ENCODE measurements around the gene RIPOR2. TPM values are rescaled to one million over a fixed set of nuclear protein-coding genes. Genes with fewer than 3 reads are reported as not detected.
A peak's percentile ranks its signal among the peaks of the same experiment; 100 is the strongest.
"Not testable (repeated sequence)": the region's sequence is repeated elsewhere in the genome, so short reads cannot be mapped to it uniquely, and the experiment has no call there.

RIPOR2 gene
- total RNA-seq, 1 experiment from 2014 or later, result 22.9 TPM

DNA sequence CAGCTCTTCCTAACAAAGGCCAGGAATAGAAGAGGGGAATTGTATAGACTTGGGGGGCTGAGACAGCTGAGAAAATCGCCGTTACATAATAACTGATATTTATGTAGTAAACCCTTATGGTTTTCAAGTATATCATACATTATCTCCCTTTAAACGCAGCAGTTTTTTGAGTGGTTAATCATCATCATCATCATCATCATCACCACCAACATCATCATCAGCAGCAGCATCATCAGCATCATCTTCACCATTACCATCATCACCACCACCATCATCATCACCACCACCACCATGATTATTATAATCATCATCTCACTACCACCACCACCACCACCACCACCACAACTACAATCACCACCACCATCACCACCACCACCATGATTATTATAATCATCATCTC is 9.1 kb downstream of the RIPOR2 start:
- DNase-seq (ENCODE audit: low read depth), result not testable (repeated sequence)

DNA sequence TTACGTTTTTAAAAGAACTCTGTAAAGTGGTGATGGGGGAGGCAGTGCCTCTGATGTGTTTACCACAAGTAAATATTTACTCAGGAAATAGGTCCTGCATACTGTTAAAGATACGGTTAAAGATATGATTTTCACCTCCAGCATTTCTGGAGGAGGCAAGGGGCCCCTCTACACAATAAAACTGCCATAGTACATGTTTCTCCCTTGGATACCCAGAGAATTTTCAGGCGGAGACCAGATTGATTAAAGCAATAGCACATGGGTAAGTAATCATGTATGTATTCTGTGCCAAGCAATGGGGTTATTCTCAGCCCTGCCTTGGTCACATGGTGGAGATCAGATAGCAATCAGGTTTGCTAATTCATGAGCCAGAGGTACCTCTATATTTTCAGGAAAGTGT is 9.6 kb downstream of the RIPOR2 start:
- DNase-seq (ENCODE audit: low read depth), result no peak

DNA sequence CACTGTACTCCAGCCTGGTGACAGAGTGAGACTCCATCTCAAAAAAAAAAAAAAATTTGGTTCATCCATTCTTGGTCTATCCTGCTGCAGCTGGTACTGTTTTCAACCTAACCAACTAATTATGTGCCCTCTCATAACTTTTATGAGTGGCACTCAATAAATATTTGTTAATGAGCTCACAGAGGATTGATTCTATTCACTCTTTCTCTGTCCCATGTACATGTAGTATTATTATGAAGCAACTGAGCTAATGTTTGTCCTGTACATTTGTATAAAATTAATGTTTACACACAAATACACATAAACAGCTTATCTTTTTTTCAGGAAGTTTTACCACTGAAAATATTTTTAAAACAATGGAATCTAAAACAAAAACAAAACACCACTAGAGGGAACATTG is 10.1 kb downstream of the RIPOR2 start:
- DNase-seq (ENCODE audit: low read depth), result no peak

DNA sequence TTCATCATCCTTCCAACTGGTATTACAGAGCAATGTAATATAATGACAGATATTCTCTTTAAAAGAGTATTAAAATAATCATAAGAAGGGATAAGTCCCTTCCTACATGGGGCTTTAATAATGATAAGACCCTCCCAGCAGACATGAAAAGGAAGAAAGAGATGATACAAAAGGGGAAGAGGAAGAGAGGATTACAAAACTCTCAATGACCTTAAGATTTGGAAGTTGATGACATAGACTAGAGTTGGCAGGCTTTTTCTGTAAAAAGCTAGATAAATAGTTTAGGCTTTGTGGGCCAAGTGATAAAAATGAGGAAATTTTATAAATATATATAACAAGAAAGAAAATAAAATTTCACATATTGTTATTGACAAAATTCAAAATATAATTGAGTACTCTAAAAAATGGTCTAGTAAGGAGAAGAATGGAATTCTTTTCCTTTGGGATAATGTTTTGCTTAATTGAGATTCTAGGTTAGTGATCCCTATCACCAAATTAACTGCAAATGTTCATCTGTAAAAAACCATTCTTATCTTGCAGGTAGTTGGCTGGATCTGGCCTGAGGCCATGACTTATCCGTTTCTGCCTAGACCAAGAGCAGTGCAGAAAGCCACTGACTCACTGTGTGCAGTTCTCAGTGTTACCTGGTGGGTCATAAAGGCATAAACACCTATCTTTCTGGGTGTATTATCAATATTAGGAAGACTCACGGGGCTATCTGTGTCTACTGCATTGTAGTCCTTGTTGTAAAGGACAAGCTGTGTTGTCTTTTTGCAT is 11.0 kb downstream of the RIPOR2 start:
- peak; percentile 51 for DNase-seq (ENCODE audit: low read depth)

DNA sequence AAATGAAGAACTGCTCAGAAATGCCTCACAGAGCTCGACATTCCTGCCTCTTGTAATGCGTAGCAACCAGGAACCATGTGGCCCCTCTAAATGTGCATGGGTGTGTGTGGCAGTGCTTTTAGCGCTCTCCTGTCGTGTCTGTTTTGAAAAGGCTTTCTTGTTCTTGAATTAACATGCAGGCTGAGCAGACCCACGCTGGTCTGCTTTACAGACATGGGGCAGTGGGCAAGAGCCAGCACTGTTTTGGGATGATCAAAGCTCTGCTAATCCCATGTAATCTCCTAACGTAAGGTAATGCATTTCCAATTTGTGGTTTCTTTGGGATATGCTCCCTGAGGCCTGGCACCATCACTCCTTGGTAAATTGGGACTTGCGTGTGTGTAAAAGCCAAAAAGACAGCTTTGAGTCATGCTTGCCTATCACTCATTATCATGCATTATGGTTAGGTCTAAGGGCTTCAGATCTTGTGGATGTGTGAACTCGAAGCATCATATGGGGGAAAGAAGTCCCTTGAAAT is 11.8 kb downstream of the RIPOR2 start:
- no peak for DNase-seq (ENCODE audit: low read depth)

DNA sequence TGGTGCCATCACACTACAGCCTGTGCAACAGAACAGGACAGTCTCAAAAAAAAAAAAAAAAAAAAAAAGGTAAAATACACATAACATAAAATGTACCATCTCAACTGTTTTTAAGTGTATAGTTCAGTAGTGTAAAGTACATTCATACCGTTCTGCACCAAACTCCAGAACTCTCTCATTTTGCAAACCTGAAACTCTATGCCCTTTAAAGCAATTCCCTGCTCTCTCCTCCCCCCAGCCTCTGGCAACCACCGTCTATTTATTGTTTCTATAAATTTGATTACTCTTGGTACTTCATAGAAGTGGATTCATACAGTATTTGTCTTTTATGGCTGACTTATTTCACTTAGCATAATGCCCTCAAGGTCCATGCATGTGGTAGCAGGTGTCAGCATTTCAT is 12.9 kb downstream of the RIPOR2 start:
- no peak for DNase-seq (ENCODE audit: low read depth)

DNA sequence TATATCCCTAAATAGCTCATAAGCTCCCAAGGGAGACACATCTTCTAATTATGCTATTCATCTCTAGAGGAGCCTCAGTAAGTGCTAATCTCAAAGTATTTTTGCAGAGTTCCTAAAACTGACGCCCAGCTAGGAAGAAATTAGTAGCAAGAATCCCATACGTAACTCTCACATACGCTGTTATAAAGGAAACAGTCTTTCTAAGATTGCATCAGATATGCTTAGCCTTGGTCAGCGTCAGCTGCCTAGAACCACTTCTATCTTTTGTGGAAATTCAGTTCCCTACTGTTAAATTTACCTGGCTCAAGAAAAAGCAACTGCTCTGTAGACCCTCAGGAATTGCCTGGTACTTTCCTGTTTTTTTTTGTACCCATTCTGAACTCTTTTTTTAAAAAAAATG is 13.6 kb downstream of the RIPOR2 start:
- no peak for DNase-seq (ENCODE audit: low read depth)

DNA sequence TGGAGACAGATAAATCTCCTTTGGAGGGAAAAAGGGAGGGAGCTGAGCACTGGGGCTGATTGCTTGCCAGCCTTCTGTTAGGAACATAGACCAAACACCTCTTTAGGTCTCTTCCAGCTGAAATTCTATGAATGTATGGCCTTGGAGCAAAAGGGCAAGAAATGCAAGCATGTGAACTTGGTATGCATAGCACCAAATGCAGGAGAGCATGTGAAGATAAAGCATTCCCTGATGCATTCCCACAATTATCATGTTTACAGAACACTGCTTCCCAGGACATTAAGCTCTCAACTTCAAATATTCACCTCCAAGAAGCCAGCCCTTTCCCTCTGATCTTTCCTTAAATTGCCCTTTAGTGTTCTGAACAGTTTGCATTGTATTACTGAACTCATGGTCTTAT is 15.6 kb downstream of the RIPOR2 start:
- DNase-seq (ENCODE audit: low read depth), result no peak

DNA sequence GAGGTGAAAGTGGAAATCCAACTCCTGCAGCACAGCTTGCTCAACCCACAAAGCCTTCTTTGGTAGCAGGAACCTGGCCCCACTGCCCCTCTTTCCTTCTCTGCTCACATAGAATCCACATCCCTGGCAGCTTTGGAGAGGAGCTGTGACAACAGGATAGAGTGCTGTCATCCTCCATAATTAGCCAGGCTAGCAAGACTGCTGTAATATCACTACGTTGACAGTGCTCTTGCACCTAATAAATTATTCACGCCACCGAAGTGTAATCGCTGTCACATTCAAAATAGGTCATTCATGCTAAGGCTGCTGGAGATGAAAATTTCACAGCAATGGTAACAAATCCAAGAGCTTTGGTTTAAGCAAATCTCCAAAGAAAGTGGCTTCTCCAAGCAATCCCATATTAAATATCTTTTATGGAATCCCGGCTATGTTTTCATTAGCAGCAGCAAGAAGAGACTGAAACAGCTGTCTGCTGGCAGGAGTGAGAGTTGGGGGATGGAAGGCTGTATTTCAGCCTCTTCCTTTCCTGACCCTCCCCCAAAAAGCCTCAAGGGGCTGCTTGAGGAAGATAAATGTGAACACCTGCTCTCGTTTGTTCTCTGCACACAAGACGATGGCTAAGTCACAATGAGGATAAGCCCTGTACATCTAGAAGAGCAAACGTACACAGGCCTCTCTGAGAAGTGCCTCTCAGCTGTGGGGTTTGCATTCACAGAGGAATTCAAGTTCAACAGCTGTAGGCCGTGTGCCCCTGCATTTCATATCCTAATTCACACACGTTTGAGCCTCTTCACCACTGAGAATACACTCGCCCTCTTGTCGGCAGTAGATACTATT is 16.5 kb downstream of the RIPOR2 start:
- DNase-seq (ENCODE audit: low read depth), result no peak

DNA sequence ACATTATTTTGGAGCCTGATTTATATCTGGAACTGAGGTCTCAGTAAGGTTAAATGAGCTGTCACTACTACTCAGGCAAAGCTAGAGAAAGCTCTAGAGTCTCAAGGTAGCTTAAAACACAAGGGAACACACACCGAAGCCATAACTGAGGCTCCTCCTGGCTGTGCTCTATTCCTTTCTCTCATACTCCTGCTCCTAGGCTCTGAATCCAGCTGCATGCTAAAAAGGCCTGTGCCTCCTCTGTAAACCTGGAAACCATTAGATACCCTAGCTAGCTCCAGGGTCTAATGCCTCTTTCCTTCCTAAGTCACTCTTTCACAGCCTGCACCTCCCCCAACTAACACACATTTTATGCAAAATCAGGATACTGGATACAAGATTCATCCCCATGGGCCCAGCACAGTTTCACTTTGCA is 17.1 kb downstream of the RIPOR2 start:
- no peak for DNase-seq (ENCODE audit: low read depth)

DNA sequence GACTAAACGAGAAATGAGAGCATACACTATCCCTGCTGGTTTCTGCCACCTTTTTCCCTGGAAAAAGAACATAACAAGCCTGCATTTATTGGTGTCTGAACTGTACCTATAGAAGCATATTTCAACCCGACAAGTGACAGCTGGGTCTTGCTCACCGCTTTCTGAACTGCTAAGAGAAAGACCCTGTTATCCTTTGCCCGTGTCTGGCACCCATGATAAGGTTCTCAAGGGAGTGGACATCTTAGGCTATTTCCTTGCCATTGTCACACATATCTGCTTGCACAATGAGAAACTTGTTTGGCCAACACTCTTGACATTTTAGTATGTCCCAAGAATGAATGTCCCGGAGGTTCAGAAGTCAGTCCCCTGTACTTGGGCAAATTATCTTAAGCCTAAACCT is 19.3 kb downstream of the RIPOR2 start:
- DNase-seq (ENCODE audit: low read depth), result no peak

DNA sequence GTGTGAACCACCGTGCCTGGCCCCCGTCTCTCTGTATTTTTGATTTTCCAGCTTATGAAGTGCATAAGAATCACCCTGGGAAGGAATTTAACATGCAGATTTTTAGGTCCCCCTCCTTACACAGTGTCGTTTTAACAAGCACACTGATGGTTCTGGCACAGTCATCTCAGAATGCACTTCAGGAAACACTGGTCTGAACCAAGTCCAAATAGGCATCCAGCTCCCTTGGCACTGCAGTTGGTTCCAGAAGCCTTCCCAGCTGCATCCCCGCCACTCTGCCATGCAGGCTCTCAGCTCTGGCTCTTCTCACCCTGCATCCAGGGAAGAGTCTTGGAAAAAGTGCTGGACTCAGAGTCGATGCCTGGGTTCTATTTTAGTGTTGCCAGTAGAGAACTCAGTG is 20.1 kb downstream of the RIPOR2 start:
- no peak for DNase-seq (ENCODE audit: low read depth)

DNA sequence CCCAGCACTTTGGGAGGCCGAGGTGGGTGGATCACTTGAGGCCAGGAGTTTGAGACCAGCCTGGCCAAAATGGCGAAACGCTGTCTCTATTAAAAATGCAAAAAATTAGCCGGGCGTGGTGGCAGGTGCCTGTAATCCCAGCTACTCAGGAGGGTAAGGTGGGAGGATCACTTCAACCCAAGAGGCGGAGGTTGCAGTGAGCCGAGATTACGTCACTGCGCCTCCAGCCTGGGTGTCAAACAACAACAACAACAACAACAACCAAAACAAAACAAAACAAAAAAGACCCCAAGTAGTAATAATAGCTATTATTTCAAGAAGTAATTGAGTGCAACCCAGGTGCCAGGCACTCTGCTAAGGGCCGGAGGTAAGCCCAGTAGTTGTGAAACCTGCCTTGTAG is 21.7 kb downstream of the RIPOR2 start:
- DNase-seq (ENCODE audit: low read depth), result not testable (repeated sequence)

DNA sequence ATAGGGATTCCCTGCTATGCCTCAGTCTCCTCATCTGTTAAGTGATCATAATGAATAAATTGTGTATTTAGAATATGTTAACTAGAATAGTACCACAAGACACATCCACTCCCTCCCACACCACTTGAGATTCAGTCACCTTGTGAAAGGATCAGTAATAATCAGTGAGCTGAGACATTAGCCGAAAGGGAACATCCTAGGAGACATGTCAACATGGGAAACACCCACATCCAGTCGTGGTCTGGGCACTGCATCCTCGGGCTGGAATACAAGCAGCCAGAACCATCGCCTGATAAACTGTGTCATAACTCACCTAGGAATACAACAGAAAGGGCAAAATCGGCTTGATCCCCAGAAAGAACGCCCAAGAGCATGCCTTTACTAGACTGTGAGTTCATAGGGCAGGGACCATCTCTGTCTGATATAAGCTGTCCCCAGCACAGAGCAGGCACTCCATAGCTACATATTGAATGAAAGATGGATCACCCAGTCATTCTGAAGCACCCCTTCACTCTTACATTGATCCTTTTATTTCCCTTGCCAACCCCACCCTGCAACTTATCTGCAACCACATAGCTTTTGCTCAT is 23.9 kb downstream of the RIPOR2 start:
- no peak for DNase-seq (ENCODE audit: low read depth)

DNA sequence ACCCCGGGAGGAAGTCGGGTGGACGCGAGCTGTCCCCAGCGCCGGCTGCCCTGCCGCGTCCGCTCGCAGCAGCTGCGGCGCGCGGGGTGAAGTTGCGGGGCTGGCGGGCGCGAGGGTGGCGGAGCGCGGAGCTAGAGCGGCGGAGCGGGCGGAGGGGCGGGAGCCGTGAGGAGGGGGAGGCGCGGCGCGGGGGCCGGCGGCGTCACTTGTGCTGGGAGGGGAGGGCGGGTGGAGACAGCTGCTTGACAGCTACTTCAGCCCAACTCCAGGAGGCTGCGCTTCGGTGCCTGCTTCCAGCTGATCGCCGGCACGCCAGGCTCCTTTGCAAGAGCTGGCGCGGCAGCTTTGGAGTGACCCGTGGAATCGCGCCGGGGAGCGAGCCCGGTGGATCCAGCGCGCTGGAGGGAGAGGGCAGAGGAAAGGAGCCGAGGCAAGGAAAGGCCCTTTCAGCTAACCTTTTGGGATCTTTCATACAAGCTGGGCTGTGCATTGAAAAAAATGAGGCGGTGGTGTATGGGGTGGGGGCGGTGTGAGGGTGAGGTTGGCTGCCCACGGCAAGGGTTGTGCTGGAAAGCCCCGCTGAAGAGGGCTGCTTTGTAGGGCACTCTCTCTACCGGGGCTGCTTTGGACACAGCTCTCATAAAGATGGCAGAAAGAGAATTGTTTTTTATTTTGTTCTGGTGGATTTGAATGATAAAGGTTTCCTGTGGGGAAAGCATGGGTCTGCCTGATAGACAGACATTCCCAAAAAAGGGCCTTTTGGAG is 24.6 kb downstream of the RIPOR2 start:
- DNase-seq (ENCODE audit: low read depth), result peak; percentile 74

DNA sequence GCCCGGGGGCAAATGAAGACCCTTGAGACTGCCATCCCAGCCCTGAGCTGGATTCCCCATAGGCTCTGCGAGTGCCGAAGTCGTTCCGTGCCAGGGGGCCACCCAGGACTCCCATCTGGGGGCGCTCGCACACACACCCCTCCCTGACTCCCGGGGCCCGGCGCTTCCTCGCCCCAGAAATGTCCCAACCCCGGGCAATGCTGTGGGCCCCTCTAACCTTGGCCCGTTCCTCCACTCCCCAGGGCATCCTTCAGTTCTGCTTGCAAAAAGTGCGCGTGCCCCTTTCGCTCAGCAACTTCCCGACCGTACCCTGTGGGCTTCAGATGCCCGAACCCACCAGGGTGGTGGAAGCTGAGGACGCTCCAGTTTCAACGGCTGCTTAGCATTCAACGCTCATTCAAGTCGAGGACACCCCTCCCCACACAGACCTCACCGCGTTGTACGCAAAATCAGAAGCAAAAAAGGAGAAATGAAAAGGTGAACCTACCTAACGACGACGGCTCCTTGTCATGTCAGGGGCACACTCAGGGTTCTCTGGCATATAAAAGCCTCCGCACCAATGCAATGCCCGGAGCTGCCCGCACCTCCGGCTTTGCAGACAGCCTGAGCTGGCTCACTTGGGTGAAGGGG is 25.3 kb downstream of the RIPOR2 start:
- peak; percentile 56 for DNase-seq (ENCODE audit: low read depth)

DNA sequence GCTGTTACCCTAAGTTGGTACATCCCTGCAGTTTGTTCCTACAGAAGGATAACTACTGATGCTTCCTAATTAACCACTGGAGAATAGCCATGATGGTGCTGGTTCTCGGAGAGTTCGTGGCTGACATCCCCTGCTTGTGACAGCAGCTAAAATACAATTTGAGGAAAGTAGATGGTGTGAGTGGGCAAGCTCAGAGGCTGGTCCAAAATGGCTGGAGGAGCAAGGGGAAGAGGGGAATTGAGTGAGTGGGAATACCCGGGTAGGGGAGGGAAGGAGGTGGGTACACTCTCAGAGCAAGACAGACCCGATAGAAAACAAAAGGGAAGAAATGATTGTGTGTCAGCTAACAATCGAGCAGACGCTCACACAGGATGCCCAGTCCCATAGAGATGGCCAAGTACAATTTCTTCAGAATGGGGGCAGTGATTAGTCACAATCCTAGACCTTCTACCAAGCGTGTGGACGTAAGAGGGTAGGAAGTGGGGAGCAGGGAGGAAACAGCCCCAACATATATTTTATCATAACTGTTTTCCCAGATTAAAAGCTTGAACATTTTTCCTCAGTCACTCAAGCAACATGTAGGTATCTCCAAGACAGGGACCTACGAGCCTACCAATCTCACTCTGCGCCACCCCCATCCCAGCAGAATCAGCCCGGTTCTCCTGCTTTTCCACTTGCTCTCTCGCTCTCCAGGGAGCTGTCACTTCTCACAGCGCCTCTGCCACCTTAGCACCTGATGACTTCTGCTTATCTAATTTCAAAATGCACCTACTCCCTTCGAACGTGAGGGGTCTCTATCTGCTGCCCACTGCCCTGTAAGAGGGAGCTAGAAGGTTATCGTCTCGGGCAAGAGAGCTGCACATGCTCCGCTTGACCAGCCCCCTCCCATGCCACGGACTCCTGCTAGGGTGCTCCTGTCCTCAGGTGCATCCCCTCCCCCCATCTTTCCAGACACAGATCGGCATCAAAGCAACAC is 26.2 kb downstream of the RIPOR2 start:
- DNase-seq (ENCODE audit: low read depth), result no peak

DNA sequence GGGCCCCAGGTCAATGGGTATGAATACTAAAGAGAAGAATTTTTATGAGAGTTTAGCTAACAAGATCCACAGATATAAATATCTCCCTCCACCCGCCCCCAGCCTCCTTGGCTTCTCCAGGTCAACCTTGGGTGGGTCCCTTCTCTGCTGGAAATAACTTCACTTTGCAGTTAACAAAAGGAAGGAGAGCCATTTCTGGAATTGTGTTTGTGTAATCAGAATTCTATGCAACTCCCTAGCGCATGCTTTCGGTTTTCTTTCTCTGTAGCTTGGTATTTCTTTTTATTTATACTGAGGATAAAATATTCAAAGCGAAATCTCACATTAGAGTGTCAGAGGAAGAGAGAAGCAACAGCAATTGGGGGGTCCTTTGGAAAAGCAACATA is 27.1 kb downstream of the RIPOR2 start:
- peak; percentile 88 for DNase-seq (ENCODE audit: low read depth)

DNA sequence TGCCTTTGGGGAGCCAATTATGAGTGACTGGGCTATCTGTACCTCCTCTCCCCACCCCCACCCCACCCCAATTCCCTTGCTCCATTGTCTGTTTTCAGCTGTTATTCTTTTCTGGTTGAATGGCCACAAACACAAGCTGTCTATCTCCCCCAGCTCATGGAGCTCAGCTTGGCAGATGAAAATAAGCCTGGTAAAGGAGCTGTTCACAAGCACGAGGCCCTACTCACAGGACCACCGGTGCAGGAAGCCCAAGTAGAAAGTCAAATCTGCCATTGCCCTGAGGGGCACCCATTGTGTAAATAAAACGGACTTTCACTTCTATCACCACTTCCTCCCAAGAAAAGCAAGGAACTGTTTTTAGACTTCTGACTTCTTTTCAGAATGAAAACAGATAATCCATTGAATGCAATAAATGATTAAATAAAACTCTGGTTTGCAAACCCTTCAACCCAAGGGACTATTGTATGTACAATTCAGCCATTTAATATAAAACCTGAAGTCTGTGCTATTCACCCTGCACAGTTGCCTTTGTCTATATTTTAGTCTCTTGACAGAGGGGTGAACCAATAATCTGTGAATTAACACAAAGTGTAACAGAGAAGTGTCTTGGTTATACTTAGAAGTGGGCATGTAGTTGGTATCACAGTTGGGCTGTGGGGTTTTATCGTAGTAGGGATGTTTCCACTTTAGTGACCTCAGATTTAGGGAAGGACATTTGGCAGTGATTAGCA is 27.7 kb downstream of the RIPOR2 start:
- peak; percentile 52 for DNase-seq (ENCODE audit: low read depth)

Data from M059J (cell line).